HG03196 (cell line): ENCODE results near the gene GSC.
"Not testable (repeated sequence)": the region's sequence is repeated elsewhere in the genome, so short reads cannot be mapped to it uniquely, and the experiment has no call there.

Experiments
- ATAC-seq: cut with Tn5 transposase; IDR thresholded peaks from one replicate; pipeline ENCODE4 v1.9.1; 2021; ENCODE audit not compliant: unreplicated experiment

Gene GSC

GRCh38 chr14:94769391-94770250 lies at the start of gene GSC:
Gene GSC, minus strand, starts transcription at chr14:94770113. Its CDS starts 98 bp downstream, at chr14:94770015.
- no peak for ATAC-seq

- ATAC-seq = no peak
These were observed 49.6 kb upstream of the GSC start for GRCh38 chr14:94819531-94819930.

- no peak for ATAC-seq
These were observed 46.2 kb upstream of the GSC start for GRCh38 chr14:94816113-94816512.

GRCh38 chr14:94805680-94806288 lies 35.9 kb upstream of the GSC start:
- no peak for ATAC-seq

GRCh38 chr14:94801225-94801624 lies 31.3 kb upstream of the GSC start:
- no peak for ATAC-seq

- ATAC-seq = not testable (repeated sequence)
These were observed 30.9 kb upstream of the GSC start for GRCh38 chr14:94800764-94801163.

GRCh38 chr14:94797887-94798286 lies 28.0 kb upstream of the GSC start:
- ATAC-seq = no peak

GRCh38 chr14:94796278-94796677 lies 26.4 kb upstream of the GSC start:
- no peak for ATAC-seq

GRCh38 chr14:94795372-94795771 lies 25.5 kb upstream of the GSC start:
- no peak for ATAC-seq

- no peak for ATAC-seq
These were observed 24.0 kb upstream of the GSC start for GRCh38 chr14:94793901-94794300.

- ATAC-seq = no peak
These were observed 17.7 kb upstream of the GSC start for GRCh38 chr14:94787655-94788054.

- no peak for ATAC-seq
These were observed 17.2 kb upstream of the GSC start for GRCh38 chr14:94787092-94787491.

GRCh38 chr14:94780536-94781399 lies 10.9 kb upstream of the GSC start:
- ATAC-seq = no peak

GRCh38 chr14:94779713-94780112 lies 9.8 kb upstream of the GSC start:
- ATAC-seq = no peak

GRCh38 chr14:94775871-94776210 lies 5.9 kb upstream of the GSC start:
- ATAC-seq = no peak

- no peak for ATAC-seq
These were observed 5.4 kb upstream of the GSC start for GRCh38 chr14:94775091-94775870.

- no peak for ATAC-seq
These were observed 4.6 kb upstream of the GSC start for GRCh38 chr14:94774344-94775090.

- ATAC-seq = no peak
These were observed 3.9 kb upstream of the GSC start for GRCh38 chr14:94773655-94774343.

GRCh38 chr14:94773061-94773648 lies 3.2 kb upstream of the GSC start:
- ATAC-seq = no peak
